IMR-90 (cell line): Measurements from ENCODE around the gene SGSH. TPM values are rescaled to one million over a fixed set of nuclear protein-coding genes. Genes with fewer than 3 reads are reported as not detected.
A peak's percentile ranks its signal among the peaks of the same experiment; 100 is the strongest.

Experiments used
- ATAC-seq: fragments of 200-7000 bp; cut with Tn5 transposase; 2 replicates; pipeline ENCODE4 v1.9.1; 2020; ENCODE audit warnings: low read depth, mild to moderate bottlenecking, moderate library complexity
- BruUV-seq: library from RNA; stranded (reverse); fragments of 400-500 nt; replicated peaks from 2 replicates; lab custom pipeline; 2021; lab: Mats Ljungman, UMichigan
- CTCF ChIA-PET: fragments of 300-600 bp; formaldehyde crosslinking; extraction: SDS; loops from one replicate; lab custom pipeline; 2021; ENCODE audit warnings: antibody characterized with exemption; lab: Yijun Ruan, JAX
- POLR2A ChIA-PET: fragments of 300-600 bp; sonication (Branson Sonifier 250); formaldehyde crosslinking; loops from one replicate; lab custom pipeline; 2022; ENCODE audit warnings: antibody characterized with exemption; ENCODE audit not compliant: unreplicated experiment; lab: Charles Lee
- DNase-seq: peaks from one replicate; pipeline ENCODE4 v3.0.0; 2013
- H2AFZ ChIP-seq: replicated peaks from 2 replicates; pipeline ENCODE3; 2013; ENCODE audit warnings: low read length, mild to moderate bottlenecking; ENCODE audit not compliant: poor library complexity
- H2AK5ac ChIP-seq: 2 replicates; pipeline ENCODE4 v1.6.1; 2013; ENCODE audit warnings: low read depth, low read length, inconsistent platforms
- H2AK9ac ChIP-seq: replicated peaks from 2 replicates; pipeline ENCODE3; 2013; ENCODE audit warnings: mild to moderate bottlenecking, low read depth, low read length, moderate library complexity; ENCODE audit not compliant: poor library complexity
- H2BK120ac ChIP-seq: 2 replicates; pipeline ENCODE4 v1.6.1; 2013; ENCODE audit warnings: low read depth, low read length, inconsistent platforms
- H2BK15ac ChIP-seq: 3 replicates; pipeline ENCODE4 v1.6.1; 2013; ENCODE audit warnings: low read depth, low read length, inconsistent platforms
- H2BK20ac ChIP-seq: 2 replicates; pipeline ENCODE4 v1.6.1; 2013; ENCODE audit warnings: low read depth, mild to moderate bottlenecking, inconsistent platforms, low read length, moderate library complexity
- H2BK5ac ChIP-seq: 2 replicates; pipeline ENCODE4 v1.6.1; 2013; ENCODE audit warnings: mild to moderate bottlenecking, low read depth, low read length, inconsistent platforms; ENCODE audit not compliant: poor library complexity, severe bottlenecking
- H3K14ac ChIP-seq: replicated peaks from 2 replicates; pipeline ENCODE4 v1.6.1; 2013; ENCODE audit warnings: low read depth, low read length, inconsistent platforms
- H3K18ac ChIP-seq: 2 replicates; pipeline ENCODE4 v1.6.1; 2013; ENCODE audit warnings: low read depth, low read length, control low read depth
- H3K23ac ChIP-seq: 2 replicates; pipeline ENCODE4 v1.6.1; 2013; ENCODE audit warnings: low read depth, low read length, inconsistent platforms
- H3K27ac ChIP-seq: 2 replicates; pipeline ENCODE4 v1.5.1; 2013; ENCODE audit warnings: mild to moderate bottlenecking, control low read depth, low read length; ENCODE audit not compliant: insufficient read depth
- H3K27me3 ChIP-seq: 2 replicates; pipeline ENCODE4 v1.6.1; 2013; ENCODE audit warnings: low read length; ENCODE audit not compliant: control insufficient read depth, insufficient read depth
- H3K36me3 ChIP-seq: 2 replicates; pipeline ENCODE4 v1.6.1; 2013; ENCODE audit warnings: low read length, mixed read lengths; ENCODE audit not compliant: control insufficient read depth, insufficient read depth
- H3K4ac ChIP-seq: 2 replicates; pipeline ENCODE4 v1.6.1; 2013; ENCODE audit warnings: low read depth, low read length, inconsistent platforms
- H3K4me1 ChIP-seq: 2 replicates; pipeline ENCODE4 v1.6.1; 2013; ENCODE audit warnings: low read length, mixed read lengths; ENCODE audit not compliant: control insufficient read depth, insufficient read depth
- H3K4me2 ChIP-seq: 2 replicates; pipeline ENCODE4 v1.6.1; 2013; ENCODE audit warnings: low read depth, mild to moderate bottlenecking, control low read depth, low read length, moderate library complexity
- H3K4me3 ChIP-seq: 2 replicates; pipeline ENCODE4 v1.5.1; 2013; ENCODE audit warnings: low read depth, mild to moderate bottlenecking, control low read depth, low read length, moderate library complexity; ENCODE audit not compliant: insufficient read depth
- H3K56ac ChIP-seq: 2 replicates; pipeline ENCODE4 v1.6.1; 2013; ENCODE audit warnings: low read length, inconsistent platforms; ENCODE audit not compliant: insufficient read depth; ENCODE audit errors: extremely low read depth
- H3K79me1 ChIP-seq, 2 experiments: 2 replicates each; pipeline ENCODE4 v1.6.1; 2013; ENCODE audit warnings: low read length in 2 of 2, inconsistent platforms in 1 of 2, low read depth in 1 of 2
- H3K9ac ChIP-seq: 2 replicates; pipeline ENCODE4 v1.6.1; 2013; ENCODE audit warnings: low read depth, low read length, control low read depth
- H3K9me1 ChIP-seq: 2 replicates; pipeline ENCODE4 v1.6.1; 2013; ENCODE audit warnings: low read length, inconsistent platforms; ENCODE audit not compliant: insufficient read depth
- H3K9me3 ChIP-seq: 2 replicates; pipeline ENCODE4 v1.6.1; 2013; ENCODE audit warnings: low read length; ENCODE audit not compliant: control insufficient read depth, insufficient read depth
- H4K20me1 ChIP-seq: 2 replicates; pipeline ENCODE4 v1.6.1; 2013; ENCODE audit warnings: low read length, inconsistent platforms; ENCODE audit not compliant: insufficient read depth
- H4K5ac ChIP-seq: 2 replicates; pipeline ENCODE4 v1.6.1; 2013; ENCODE audit warnings: mild to moderate bottlenecking, low read depth, low read length, control low read depth
- H4K8ac ChIP-seq, 2 experiments: 2 replicates each; pipeline ENCODE4 v1.6.1; 2013; ENCODE audit warnings: low read depth in 2 of 2, low read length in 2 of 2, control low read depth in 1 of 2, inconsistent platforms in 1 of 2
- H4K91ac ChIP-seq: 2 replicates; pipeline ENCODE4 v1.6.1; 2013; ENCODE audit warnings: low read depth, low read length, inconsistent platforms; ENCODE audit not compliant: insufficient read depth
- CEBPB ChIP-seq: IDR thresholded peaks from 2 replicates; pipeline ENCODE4 v1.6.1; 2012; ENCODE audit warnings: low read depth, low read length, improper control_type of control experiment
- CHD1 ChIP-seq: IDR thresholded peaks from 2 replicates; pipeline ENCODE4 v1.6.1; 2012; ENCODE audit warnings: low read depth, low read length, improper control_type of control experiment
- ELK1 ChIP-seq: fragments of 150-350 bp; IDR thresholded peaks from 2 replicates; pipeline ENCODE4 v1.6.1; 2016; ENCODE audit warnings: low read depth, mild to moderate bottlenecking, low read length, moderate library complexity, borderline replicate concordance
- FOS ChIP-seq: fragments of 150-350 bp; IDR thresholded peaks from 2 replicates; pipeline ENCODE4 v1.6.1; 2016; ENCODE audit warnings: low read depth, low read length
- MAFK ChIP-seq: IDR thresholded peaks from 2 replicates; pipeline ENCODE4 v1.6.1; 2012; ENCODE audit warnings: low read depth, low read length, improper control_type of control experiment
- MAZ ChIP-seq: IDR thresholded peaks from 2 replicates; pipeline ENCODE4 v1.6.1; 2012; ENCODE audit warnings: low read depth, mild to moderate bottlenecking, low read length, improper control_type of control experiment, moderate library complexity, borderline replicate concordance
- MXI1 ChIP-seq: IDR thresholded peaks from 2 replicates; pipeline ENCODE4 v1.6.1; 2012; ENCODE audit warnings: low read depth, mild to moderate bottlenecking, low read length, moderate library complexity, borderline replicate concordance
- NFE2L2 ChIP-seq: fragments of 150-350 bp; IDR thresholded peaks from 2 replicates; pipeline ENCODE4 v1.6.1; 2016; ENCODE audit warnings: low read depth, mild to moderate bottlenecking, low read length
- POLR2A ChIP-seq: IDR thresholded peaks from 2 replicates; pipeline ENCODE4 v1.6.1; 2012; ENCODE audit warnings: mild to moderate bottlenecking, low read depth, low read length
- RAD21 ChIP-seq: IDR thresholded peaks from 2 replicates; pipeline ENCODE4 v1.6.1; 2012; ENCODE audit warnings: low read length, improper control_type of control experiment
- RCOR1 ChIP-seq: IDR thresholded peaks from 2 replicates; pipeline ENCODE4 v1.6.1; 2012; ENCODE audit warnings: mild to moderate bottlenecking, low read length, improper control_type of control experiment; ENCODE audit not compliant: insufficient replicate concordance
- RFX5 ChIP-seq: IDR thresholded peaks from 2 replicates; pipeline ENCODE4 v1.8.0; 2012; ENCODE audit warnings: low read depth, mild to moderate bottlenecking, low read length, moderate library complexity
- SMC3 ChIP-seq: fragments of 150-350 bp; IDR thresholded peaks from 2 replicates; pipeline ENCODE4 v1.6.1; 2016; ENCODE audit warnings: low read depth, mild to moderate bottlenecking, antibody characterized with exemption, low read length, moderate library complexity
- USF2 ChIP-seq: fragments of 150-350 bp; IDR thresholded peaks from 2 replicates; pipeline ENCODE4 v1.6.1; 2017; ENCODE audit warnings: mild to moderate bottlenecking, antibody characterized with exemption, low read length, low read depth
- WGBS, 2 experiments: methylation state at CpG; one replicate each; pipeline versions ENCODE4 v1.1.5 to v1.1.7; 2013; ENCODE audit warnings: missing lambda C conversion rate in 2 of 2; ENCODE audit not compliant: insufficient read length in 1 of 2; ENCODE audit errors: extremely low coverage in 2 of 2; 5-methylcytosine and 5-hydroxymethylcytosine counted together
- dilution Hi-C: fragments of 300-500 bp; cut with HindIII; formaldehyde crosslinking; loops from one replicate; pipeline ENCODE4 v1.14.3; 2018; ENCODE audit warnings: low sequenced_read_pairs; ENCODE audit not compliant: unreplicated experiment
- in situ Hi-C: fragments of 300-500 bp; cut with MboI; formaldehyde crosslinking; loops from 3 replicates; pipeline ENCODE4 v1.14.3; 2019; ENCODE audit warnings: low sequenced_read_pairs, inconsistent platforms, mixed read lengths
- intact Hi-C: fragments of 100-400 bp; cut with micrococcal nuclease; formaldehyde crosslinking; loops from 2 replicates; pipeline ENCODE4 v1.10.0; 2022
- polyA plus RNA-seq, 3 experiments: library from polyadenylated mRNA; depleted of rRNA; stranded (reverse); fragments of >200 nt; gene quantifications; 2 replicates each; pipeline ENCODE4 v1.2.3, GENCODE V29; 2012; ENCODE audit warnings: low replicate concordance in 1 of 3
- total RNA-seq: library from RNA; depleted of rRNA; stranded (reverse); fragments of >200 nt; gene quantifications from 2 replicates; pipeline ENCODE4 v1.2.3, GENCODE V29; 2012

The SGSH gene
- total and polyA plus RNA-seq, 2 of the 4 experiments (the other 2 are of a cell fraction) = 3.0 to 41.5 TPM

GRCh38 chr17:80252871-80253270, 32.7 kb upstream of the SGSH start (continued):
- TF ChIP-seq MAFK = no peak
- no peak for TF ChIP-seq ELK1

GRCh38 chr17:80251966-80252365, 31.8 kb upstream of the SGSH start:
- H3K9ac ChIP-seq = no peak overlapping the region
- H2BK20ac ChIP-seq = 0 out of 2 replicates have a peak overlapping the region, but pooled peaks have one; percentile 46
- H4K5ac ChIP-seq = no peak overlapping the region
- H3K27me3 ChIP-seq = no peaks in the 10 kb centered on the region
- CTCF ChIA-PET = no interaction called here
- no peak overlapping the region for H3K23ac ChIP-seq
- no peak overlapping the region; the same call in 1 of the 2 replicates for H3K4ac ChIP-seq
- intact Hi-C loops = loop anchor here (10.0 kb wide), 1 partner anchor 167 kb away; no protein-coding TSS in a partner anchor
- in situ Hi-C loops = no loop called here
- H3K18ac ChIP-seq = no peak overlapping the region
- no peaks in the 10 kb centered on the region for H3K79me1 ChIP-seq
- dilution Hi-C loops = no loop called here
- no peak overlapping the region for H3K14ac ChIP-seq
- POLR2A ChIA-PET = no interaction called here
- peak overlapping the region; percentile 12; the same call in 1 of the 2 replicates for H4K91ac ChIP-seq
- WGBS, 2 experiments = 91% methylated on average over 4 of the region's 11 CpGs; no CpG with 5 or more reads in 1 of the 2 experiments
- H4K20me1 ChIP-seq = no peaks in the 10 kb centered on the region
- H3K56ac ChIP-seq = no peak overlapping the region
- no TSS peak for BruUV-seq
- H2AK5ac ChIP-seq = peak overlapping the region; percentile 54; the same call in 1 of the 2 replicates
- H2BK120ac ChIP-seq = no peak overlapping the region
- no peak overlapping the region for H4K8ac ChIP-seq
- no peak for DNase-seq
- H2AK9ac ChIP-seq = peak overlapping the region; percentile 42
- no peaks in the 10 kb centered on the region for H3K9me3 ChIP-seq
- H3K4me1 ChIP-seq = peaks cover 8% of the 10 kb centered on the region
- no peak overlapping the region for H3K4me3 ChIP-seq
- peaks cover 29% of the 10 kb centered on the region for H3K36me3 ChIP-seq
- 0 out of 3 replicates have a peak overlapping the region, but pooled peaks have one; percentile 27 for H2BK15ac ChIP-seq
- no peak for ATAC-seq
- peaks cover 6% of the 10 kb centered on the region; the same call in 1 of the 2 replicates for H3K9me1 ChIP-seq
- no peak overlapping the region for H3K27ac ChIP-seq
- H3K4me2 ChIP-seq = no peak overlapping the region
- no peak overlapping the region for H2BK5ac ChIP-seq
- H2AFZ ChIP-seq = peak overlapping the region; percentile 21
- no peak for TF ChIP-seq RAD21
- no peak for TF ChIP-seq MAFK
- no peak for TF ChIP-seq NFE2L2
- no peak for TF ChIP-seq MAZ
- TF ChIP-seq CHD1 = no peak
- no peak for TF ChIP-seq USF2
- no peak for TF ChIP-seq FOS
- TF ChIP-seq ELK1 = no peak
- no peak for TF ChIP-seq CEBPB
- TF ChIP-seq RFX5 = no peak
- TF ChIP-seq RCOR1 = no peak
- TF ChIP-seq MXI1 = no peak
- no peak for TF ChIP-seq SMC3
- TF ChIP-seq POLR2A = no peak
